ENCODE measurements around the gene ATP23.

Gene ATP23

GRCh38 chr12:57990241-57990883, 49.0 kb downstream of the ATP23 start:
- Histone ChIP-seq H3K79me2 (ENCODE audit: insufficient read depth, low read length) (no peaks in the 10 kb centered on the region), H3K4me2 (ENCODE audit: low read depth, low read length, poor library complexity, severe bottlenecking) (no peak overlapping the region)
- TF ChIP-seq EZH2phosphoT487 (IDR thresholded peaks at IDR 0.05; ENCODE audit: borderline replicate concordance) (no peak), CTCF (conservative IDR thresholded peaks at IDR 0.05; ENCODE audit: low read length) (no peak)

GRCh38 chr12:57992001-57992400, 50.6 kb downstream of the ATP23 start:
- TF ChIP-seq EZH2phosphoT487 (IDR thresholded peaks at IDR 0.05; ENCODE audit: borderline replicate concordance), result no peak
- TF ChIP-seq CTCF (conservative IDR thresholded peaks at IDR 0.05; ENCODE audit: low read length), result no peak
- Histone ChIP-seq H3K4me3 (ENCODE audit: low read length, poor library complexity, severe bottlenecking) (no peak overlapping the region), H4K20me1 (ENCODE audit: insufficient read depth, low read length, poor library complexity, severe bottlenecking) (no peaks in the 10 kb centered on the region)

More at GRCh38 chr12:57990241-57990883, 49.0 kb downstream of the ATP23 start:
- no peaks in the 10 kb centered on the region for H3K27me3 ChIP-seq (ENCODE audit: insufficient read depth, low read length, poor library complexity, severe bottlenecking)
- no peak overlapping the region for H3K4me3 ChIP-seq (ENCODE audit: low read length, poor library complexity, severe bottlenecking)
- H3K9me2 ChIP-seq (replicated peaks; ENCODE audit: low read depth, low read length), result no peaks in the 10 kb centered on the region
- H3K4me1 ChIP-seq (ENCODE audit: insufficient read depth, low read length, poor library complexity, severe bottlenecking), result no peaks in the 10 kb centered on the region
- no peaks in the 10 kb centered on the region for H3F3A ChIP-seq (ENCODE audit: low read depth)
- no peak overlapping the region for H3K9ac ChIP-seq (ENCODE audit: low read depth, low read length, poor library complexity, severe bottlenecking)
- H4K20me1 ChIP-seq (ENCODE audit: insufficient read depth, low read length, poor library complexity, severe bottlenecking), result no peaks in the 10 kb centered on the region
- H3K9me3 ChIP-seq (ENCODE audit: insufficient read depth, low read depth, low read length), result no peaks in the 10 kb centered on the region
- H3K36me3 ChIP-seq (ENCODE audit: insufficient read depth, low read length), result no peaks in the 10 kb centered on the region
- no peak overlapping the region for H2AFZ ChIP-seq (ENCODE audit: low read length)

GRCh38 chr12:57993030-57993429, 51.7 kb downstream of the ATP23 start:
- Histone ChIP-seq H3K4me3 (ENCODE audit: low read length, poor library complexity, severe bottlenecking) (no peak overlapping the region), H3K36me3 (ENCODE audit: insufficient read depth, low read length) (no peaks in the 10 kb centered on the region), H3K9me2 (replicated peaks; ENCODE audit: low read depth, low read length) (no peaks in the 10 kb centered on the region), H3K4me2 (ENCODE audit: low read depth, low read length, poor library complexity, severe bottlenecking) (no peak overlapping the region), H3F3A (ENCODE audit: low read depth) (no peaks in the 10 kb centered on the region), H2AFZ (ENCODE audit: low read length) (no peak overlapping the region), H3K9me3 (ENCODE audit: insufficient read depth, low read depth, low read length) (peaks cover 9% of the 10 kb centered on the region; the same call in 1 of the 2 replicates), H4K20me1 (ENCODE audit: insufficient read depth, low read length, poor library complexity, severe bottlenecking) (no peaks in the 10 kb centered on the region), H3K79me2 (ENCODE audit: insufficient read depth, low read length) (no peaks in the 10 kb centered on the region), H3K27me3 (ENCODE audit: insufficient read depth, low read length, poor library complexity, severe bottlenecking) (no peaks in the 10 kb centered on the region), H3K9ac (ENCODE audit: low read depth, low read length, poor library complexity, severe bottlenecking) (no peak overlapping the region), H3K4me1 (ENCODE audit: insufficient read depth, low read length, poor library complexity, severe bottlenecking) (no peaks in the 10 kb centered on the region)
- TF ChIP-seq EZH2phosphoT487 (IDR thresholded peaks at IDR 0.05; ENCODE audit: borderline replicate concordance) (no peak), CTCF (conservative IDR thresholded peaks at IDR 0.05; ENCODE audit: low read length) (no peak; the same call in 1 of the 2 replicates)

More at GRCh38 chr12:57992001-57992400, 50.6 kb downstream of the ATP23 start:
- H3K9me2 ChIP-seq (replicated peaks; ENCODE audit: low read depth, low read length), result no peaks in the 10 kb centered on the region
- H3K4me1 ChIP-seq (ENCODE audit: insufficient read depth, low read length, poor library complexity, severe bottlenecking), result no peaks in the 10 kb centered on the region
- H3K9ac ChIP-seq (ENCODE audit: low read depth, low read length, poor library complexity, severe bottlenecking), result no peak overlapping the region
- H3K9me3 ChIP-seq (ENCODE audit: insufficient read depth, low read depth, low read length), result 0 out of 2 replicates have a peak, but pooled peaks cover 3% of the 10 kb centered on the region
- no peaks in the 10 kb centered on the region for H3K79me2 ChIP-seq (ENCODE audit: insufficient read depth, low read length)
- H3K27me3 ChIP-seq (ENCODE audit: insufficient read depth, low read length, poor library complexity, severe bottlenecking), result no peaks in the 10 kb centered on the region
- no peaks in the 10 kb centered on the region for H3F3A ChIP-seq (ENCODE audit: low read depth)
- H2AFZ ChIP-seq (ENCODE audit: low read length), result no peak overlapping the region
- H3K36me3 ChIP-seq (ENCODE audit: insufficient read depth, low read length), result no peaks in the 10 kb centered on the region
- H3K4me2 ChIP-seq (ENCODE audit: low read depth, low read length, poor library complexity, severe bottlenecking), result no peak overlapping the region
